BE2C (cell line): ENCODE results near the gene LSM6.

Experiments
- DNase-seq: peaks from one replicate; pipeline ENCODE4 v3.0.0-alpha.2; 2020
- H3K27me3 ChIP-seq: fragments of 250-450 bp; sonication (Bioruptor Pico); 2 replicates; pipeline ENCODE4 v1.5.1; 2020; ENCODE audit warnings: mild to moderate bottlenecking
- H3K36me3 ChIP-seq: fragments of 250-450 bp; sonication (Bioruptor Pico); 2 replicates; pipeline ENCODE4 v1.5.1; 2020; ENCODE audit warnings: mild to moderate bottlenecking
- H3K4me1 ChIP-seq: fragments of 250-450 bp; sonication (Bioruptor Pico); 2 replicates; pipeline ENCODE4 v1.5.1; 2020
- H3K4me3 ChIP-seq: 2 replicates; pipeline ENCODE4 v1.5.1; 2011; ENCODE audit warnings: low read depth, low read length
- H3K9me3 ChIP-seq: fragments of 250-450 bp; sonication (Bioruptor Pico); 2 replicates; pipeline ENCODE4 v1.5.1; 2020
- TF ChIP-seq, protein P1 (sequence below): IDR thresholded peaks from 2 replicates; pipeline ENCODE4 v1.5.1; 2012; ENCODE audit warnings: mild to moderate bottlenecking, low read depth, low read length

Gene LSM6

DNA sequence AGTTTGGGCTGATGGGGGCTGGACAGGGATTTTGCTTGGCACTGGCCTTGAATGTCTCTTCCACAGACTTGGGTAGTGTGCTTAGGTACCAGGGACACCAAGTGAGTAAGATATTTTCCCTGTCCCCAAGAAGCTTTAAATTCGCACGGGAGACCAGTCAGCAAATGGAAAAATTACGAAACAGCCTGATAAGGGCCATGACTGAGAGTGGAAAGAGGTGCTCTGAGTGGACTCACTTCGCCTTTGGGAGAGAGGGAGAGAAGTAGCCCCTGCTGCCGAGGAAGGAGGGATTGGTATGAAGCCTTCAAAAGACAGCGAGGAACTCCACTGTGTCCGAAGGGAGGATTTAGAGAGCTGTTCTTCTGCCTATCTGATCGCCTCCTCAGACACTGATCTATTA lies 2.6 kb downstream of the LSM6 start:
- no peaks in the 10 kb centered on the region for H3K27me3 ChIP-seq
- H3K36me3 ChIP-seq, result no peaks in the 10 kb centered on the region
- H3K9me3 ChIP-seq, result no peaks in the 10 kb centered on the region
- TF ChIP-seq, protein P1, sequence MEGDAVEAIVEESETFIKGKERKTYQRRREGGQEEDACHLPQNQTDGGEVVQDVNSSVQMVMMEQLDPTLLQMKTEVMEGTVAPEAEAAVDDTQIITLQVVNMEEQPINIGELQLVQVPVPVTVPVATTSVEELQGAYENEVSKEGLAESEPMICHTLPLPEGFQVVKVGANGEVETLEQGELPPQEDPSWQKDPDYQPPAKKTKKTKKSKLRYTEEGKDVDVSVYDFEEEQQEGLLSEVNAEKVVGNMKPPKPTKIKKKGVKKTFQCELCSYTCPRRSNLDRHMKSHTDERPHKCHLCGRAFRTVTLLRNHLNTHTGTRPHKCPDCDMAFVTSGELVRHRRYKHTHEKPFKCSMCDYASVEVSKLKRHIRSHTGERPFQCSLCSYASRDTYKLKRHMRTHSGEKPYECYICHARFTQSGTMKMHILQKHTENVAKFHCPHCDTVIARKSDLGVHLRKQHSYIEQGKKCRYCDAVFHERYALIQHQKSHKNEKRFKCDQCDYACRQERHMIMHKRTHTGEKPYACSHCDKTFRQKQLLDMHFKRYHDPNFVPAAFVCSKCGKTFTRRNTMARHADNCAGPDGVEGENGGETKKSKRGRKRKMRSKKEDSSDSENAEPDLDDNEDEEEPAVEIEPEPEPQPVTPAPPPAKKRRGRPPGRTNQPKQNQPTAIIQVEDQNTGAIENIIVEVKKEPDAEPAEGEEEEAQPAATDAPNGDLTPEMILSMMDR, result no peak
- H3K4me3 ChIP-seq, result no peak overlapping the region
- no peak for DNase-seq
- H3K4me1 ChIP-seq, result no peaks in the 10 kb centered on the region

DNA sequence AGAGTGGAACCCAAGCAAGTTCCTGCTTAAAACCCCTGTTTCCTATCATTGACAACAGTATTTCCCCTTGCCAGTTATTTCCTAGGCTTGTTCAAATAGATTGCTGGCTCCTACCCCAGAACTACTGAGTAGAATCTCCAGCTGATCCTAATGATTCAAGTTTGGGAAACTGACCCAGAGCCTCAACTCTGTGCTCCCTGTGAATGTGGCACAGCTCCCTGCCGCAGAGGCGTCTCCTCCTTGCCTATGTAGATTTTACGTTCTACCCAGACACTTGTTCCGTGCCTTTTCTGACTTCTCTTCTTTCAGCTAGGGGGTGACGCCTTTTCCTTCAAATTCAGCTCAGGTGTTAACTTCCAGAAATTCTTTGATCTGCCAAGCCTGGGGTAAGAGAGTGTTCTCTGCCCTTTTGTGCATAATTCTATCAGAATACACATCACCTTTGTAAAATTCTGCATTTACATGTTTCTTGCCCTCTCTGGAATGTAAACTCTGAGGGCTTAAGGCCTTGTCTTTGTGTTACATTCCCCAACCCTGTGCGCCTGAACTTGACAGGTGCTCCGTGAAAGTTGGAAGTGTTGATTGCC lies 4.4 kb downstream of the LSM6 start:
- TF ChIP-seq, protein P1, result no peak
- DNase-seq, result no peak
- H3K4me3 ChIP-seq, result no peak overlapping the region
- no peaks in the 10 kb centered on the region for H3K9me3 ChIP-seq
- no peaks in the 10 kb centered on the region for H3K4me1 ChIP-seq
- H3K27me3 ChIP-seq, result no peaks in the 10 kb centered on the region
- 0 out of 2 replicates have a peak, but pooled peaks cover 5% of the 10 kb centered on the region for H3K36me3 ChIP-seq

DNA sequence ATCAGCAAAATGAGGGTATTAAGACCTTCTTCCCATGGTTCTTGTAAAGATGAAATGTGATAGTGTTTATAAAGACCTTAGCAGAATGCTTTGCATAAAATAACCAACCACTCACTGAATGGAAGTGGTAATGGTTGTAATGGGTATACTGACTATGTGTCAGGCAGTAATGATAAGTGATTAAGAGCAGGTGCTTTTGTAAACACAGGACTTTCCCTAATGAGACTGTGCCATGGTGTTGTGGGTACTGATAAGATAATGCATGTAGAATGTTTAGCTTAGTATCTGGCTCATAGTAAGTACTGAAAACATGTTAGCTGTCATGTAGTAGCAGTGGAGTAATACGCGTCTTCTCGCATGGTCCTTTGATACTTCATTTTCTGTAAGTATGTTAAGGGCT lies 6.9 kb downstream of the LSM6 start:
- Histone ChIP-seq H3K27me3 (no peaks in the 10 kb centered on the region), H3K4me1 (no peaks in the 10 kb centered on the region), H3K36me3 (peaks cover 15% of the 10 kb centered on the region), H3K4me3 (no peak overlapping the region), H3K9me3 (no peaks in the 10 kb centered on the region)
- no peak for DNase-seq
- TF ChIP-seq, protein P1, result no peak

DNA sequence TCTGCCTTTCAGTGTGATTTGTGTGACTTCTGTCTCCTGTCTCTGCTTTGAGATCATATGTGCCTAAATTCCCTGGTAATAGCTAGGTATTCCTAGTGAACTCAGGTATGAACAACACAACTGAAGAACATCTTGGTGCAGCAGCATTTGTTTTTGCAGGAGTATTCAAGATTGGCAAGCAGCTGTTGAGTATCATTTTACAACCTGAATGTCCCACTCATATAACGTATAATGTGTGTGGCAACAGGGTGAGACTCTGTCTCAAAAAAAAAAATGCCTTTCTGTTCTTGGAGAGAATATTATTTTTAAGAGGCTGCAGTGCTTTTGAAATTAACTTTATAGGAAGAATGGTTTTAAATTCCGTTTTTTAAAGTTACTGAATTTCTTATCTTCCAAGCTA lies 7.7 kb downstream of the LSM6 start:
- DNase-seq, result no peak
- H3K27me3 ChIP-seq, result no peaks in the 10 kb centered on the region
- no peaks in the 10 kb centered on the region for H3K9me3 ChIP-seq
- H3K4me3 ChIP-seq, result no peak overlapping the region
- H3K36me3 ChIP-seq, result peaks cover 22% of the 10 kb centered on the region
- TF ChIP-seq, protein P1, result no peak
- H3K4me1 ChIP-seq, result no peaks in the 10 kb centered on the region

DNA sequence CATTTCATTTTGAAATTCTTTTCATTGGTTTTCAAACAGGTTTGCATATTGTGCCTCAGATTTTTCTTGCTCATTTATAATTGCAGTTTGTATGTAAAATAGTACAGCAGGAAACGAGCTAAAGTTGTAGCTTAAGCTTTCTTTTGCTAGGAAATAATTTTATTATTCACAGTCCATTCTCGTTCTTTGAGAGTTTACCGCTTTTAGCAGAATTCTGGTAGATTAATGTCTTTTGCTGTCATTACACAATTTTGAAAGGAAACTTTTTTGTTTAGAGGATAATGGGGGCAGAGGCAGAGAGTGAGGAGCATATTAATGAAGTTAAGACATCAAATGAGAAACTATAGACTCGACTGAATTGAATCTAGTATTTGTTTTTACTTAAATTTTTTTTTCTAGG lies 10.5 kb downstream of the LSM6 start:
- no peaks in the 10 kb centered on the region for H3K9me3 ChIP-seq
- TF ChIP-seq, protein P1, result no peak
- DNase-seq, result no peak
- no peaks in the 10 kb centered on the region for H3K4me1 ChIP-seq
- no peaks in the 10 kb centered on the region for H3K27me3 ChIP-seq
- H3K36me3 ChIP-seq, result peaks cover 41% of the 10 kb centered on the region
- H3K4me3 ChIP-seq, result no peak overlapping the region

DNA sequence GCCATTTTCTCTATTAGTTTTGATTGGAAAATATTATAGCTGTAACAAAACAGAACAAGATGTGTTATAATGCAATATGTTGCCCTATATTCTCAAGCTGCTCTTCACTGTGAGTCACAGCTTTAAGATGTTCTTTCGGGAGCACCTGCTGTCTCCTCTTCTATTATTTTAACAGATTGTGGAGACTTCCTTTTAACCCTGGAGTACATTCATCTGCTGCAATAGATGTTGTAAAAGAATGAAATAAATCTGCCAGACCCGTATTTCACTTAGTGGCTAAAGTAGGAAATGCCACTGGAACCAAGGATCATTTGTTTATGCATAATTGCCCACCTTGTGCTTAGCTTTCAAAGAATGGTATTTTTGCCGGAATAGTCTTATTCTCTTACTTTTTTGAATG lies 11.1 kb downstream of the LSM6 start:
- H3K4me1 ChIP-seq, result no peaks in the 10 kb centered on the region
- H3K9me3 ChIP-seq, result no peaks in the 10 kb centered on the region
- TF ChIP-seq, protein P1, result no peak
- no peak overlapping the region for H3K4me3 ChIP-seq
- DNase-seq, result no peak
- H3K27me3 ChIP-seq, result no peaks in the 10 kb centered on the region
- H3K36me3 ChIP-seq, result peaks cover 41% of the 10 kb centered on the region
